Keratinocyte (primary cell): ENCODE data around the gene OR51M1. TPM values are rescaled to one million over a fixed set of nuclear protein-coding genes. Genes with fewer than 3 reads are reported as not detected.

Source experiments
- DNase-seq: peaks from one replicate; pipeline ENCODE4 v3.0.0-alpha.2; 2011; ENCODE audit warnings: low read depth, missing footprints, low spot score
- FAIRE-seq: peaks from 2 replicates; lab custom pipeline; 2011; peaks lifted over from hg19 to GRCh38; lab: Jason Lieb, UNC
- H2AFZ ChIP-seq: 2 replicates; pipeline ENCODE4 v1.6.0; 2012; ENCODE audit warnings: low read length, control low read depth, inconsistent platforms; ENCODE audit not compliant: control insufficient read depth
- H3K27ac ChIP-seq: 2 replicates; pipeline ENCODE4 v1.5.1; 2011; ENCODE audit warnings: low read length; ENCODE audit not compliant: control insufficient read depth, insufficient read depth
- H3K27me3 ChIP-seq: 3 replicates; pipeline ENCODE4 v1.6.0; 2011; ENCODE audit warnings: low read length; ENCODE audit not compliant: control insufficient read depth, insufficient read depth; ENCODE audit errors: extremely low read depth
- H3K36me3 ChIP-seq, 2 experiments: 2 replicates in 1 of 2; 3 replicates in 1 of 2; pipeline ENCODE4 v1.5.1; 2011; ENCODE audit warnings: low read length in 2 of 2, mild to moderate bottlenecking in 1 of 2; ENCODE audit not compliant: control insufficient read depth in 2 of 2, insufficient read depth in 2 of 2; ENCODE audit errors: extremely low read depth in 1 of 2
- H3K4me1 ChIP-seq: 3 replicates; pipeline ENCODE4 v1.5.1; 2011; ENCODE audit warnings: low read length; ENCODE audit not compliant: control insufficient read depth, insufficient read depth; ENCODE audit errors: extremely low read depth
- H3K4me2 ChIP-seq: 3 replicates; pipeline ENCODE4 v1.6.0; 2011; ENCODE audit warnings: low read depth, low read length; ENCODE audit not compliant: control insufficient read depth, insufficient read depth; ENCODE audit errors: extremely low read depth
- H3K4me3 ChIP-seq, 3 experiments: fragments of 200-600 bp in 1 of 3; sonication (generic) in 1 of 3; 2 replicates in 2 of 3; 3 replicates in 1 of 3; pipeline ENCODE4 v1.5.1; 2011 to 2016; ENCODE audit warnings: low read length in 3 of 3, mild to moderate bottlenecking in 3 of 3, control low read depth in 2 of 3, inconsistent platforms in 1 of 3, low read depth in 1 of 3, mixed read lengths in 1 of 3, mixed run types in 1 of 3, moderate library complexity in 1 of 3; ENCODE audit not compliant: control insufficient read depth in 2 of 3, insufficient read depth in 2 of 3; ENCODE audit errors: extremely low read depth in 1 of 3
- H3K79me2 ChIP-seq: 2 replicates; pipeline ENCODE4 v1.6.0; 2012; ENCODE audit warnings: low read length; ENCODE audit not compliant: control insufficient read depth, insufficient read depth
- H3K9ac ChIP-seq: 3 replicates; pipeline ENCODE4 v1.6.0; 2011; ENCODE audit warnings: low read length; ENCODE audit not compliant: control insufficient read depth, insufficient read depth; ENCODE audit errors: extremely low read depth
- H3K9me1 ChIP-seq: 3 replicates; pipeline ENCODE4 v1.6.0; 2011; ENCODE audit warnings: low read length; ENCODE audit not compliant: control insufficient read depth, insufficient read depth; ENCODE audit errors: extremely low read depth
- H3K9me3 ChIP-seq: 2 replicates; pipeline ENCODE4 v1.5.1; 2012; ENCODE audit warnings: low read depth, low read length; ENCODE audit not compliant: control insufficient read depth
- H4K20me1 ChIP-seq: 3 replicates; pipeline ENCODE4 v1.6.0; 2011; ENCODE audit warnings: low read length; ENCODE audit not compliant: control insufficient read depth, insufficient read depth; ENCODE audit errors: extremely low read depth
- EZH2 ChIP-seq: IDR thresholded peaks from one replicate; pipeline ENCODE4 v1.6.1; 2012; ENCODE audit warnings: inconsistent platforms, mild to moderate bottlenecking, low read length, moderate library complexity
- dilution Hi-C: fragments of 300-500 bp; cut with MboI; formaldehyde crosslinking; loops from one replicate; pipeline ENCODE4 v1.7.0; 2020; ENCODE audit warnings: low sequenced_read_pairs; ENCODE audit not compliant: extremely low pct_ligation_motif_present
- polyA plus RNA-seq, 5 experiments: library from polyadenylated mRNA; depleted of rRNA in 3 of 5; stranded (reverse) in 3 of 5; stranded (forward) in 1 of 5; unstranded in 1 of 5; fragments of >200 nt; gene quantifications; 1 replicate in 1 of 5; 2 replicates in 3 of 5; 3 replicates in 1 of 5; pipeline versions ENCODE4 v1.2.1 to v1.2.3, GENCODE V29; 2011 to 2012; ENCODE audit warnings: missing spikeins in 2 of 5, low read depth in 1 of 5, low replicate concordance in 1 of 5
- small RNA-seq, 3 experiments: library from RNA; depleted of rRNA; stranded (forward); fragments of <200 nt; gene quantifications; one replicate each; pipeline ENCODE3, GENCODE V24; 2012; ENCODE audit warnings: low read depth in 3 of 3, low replicate concordance in 1 of 3; ENCODE audit not compliant: insufficient read length in 3 of 3
- TF ChIP-seq, protein P1 (sequence below), 3 experiments: IDR thresholded peaks in 1 of 3; conservative IDR thresholded peaks in 1 of 3; optimal IDR thresholded peaks in 1 of 3; 2 replicates in 2 of 3; 3 replicates in 1 of 3; pipeline versions ENCODE3 to v1.5.1; 2011; ENCODE audit warnings: low read length in 3 of 3, mild to moderate bottlenecking in 3 of 3, moderate library complexity in 2 of 3, control low read depth in 1 of 3, inconsistent platforms in 1 of 3; ENCODE audit not compliant: insufficient read depth in 2 of 3; ENCODE audit errors: extremely low read depth in 1 of 3

The OR51M1 gene
- polyA plus RNA-seq, 1 donor (not counting 4 experiments of a cell fraction or from before 2014, with no cell fraction given) = not detected

DNA sequence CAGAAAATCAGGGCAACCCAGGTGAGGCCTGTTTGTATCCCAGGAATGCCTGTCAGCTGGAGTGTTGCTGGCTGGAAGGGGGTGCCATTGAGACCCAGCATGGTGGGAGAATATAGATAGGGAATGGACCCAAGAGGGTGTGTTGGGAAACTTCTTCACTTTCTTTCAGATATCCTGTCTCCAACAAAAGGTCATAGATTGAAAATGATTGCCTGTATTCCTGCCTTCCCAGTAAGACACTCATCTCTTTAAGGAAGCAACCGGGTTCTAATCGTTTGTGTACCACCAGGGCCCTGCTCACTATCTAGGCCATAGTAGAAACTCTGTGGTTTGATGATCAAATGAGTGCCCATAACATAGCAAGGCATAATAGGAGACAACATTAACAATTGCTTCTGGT lies 57.8 kb downstream of the OR51M1 start, which contains the start of gene OR51I1:
Gene OR51I1 (minus strand): TSS at position 101 of the 400 bp plus-strand sequence. CDS start 0 bp downstream, at position 101.
- Histone ChIP-seq H3K79me2 (no peaks in the 10 kb centered on the region), H3K4me1 (no peaks in the 10 kb centered on the region), H3K4me3 (no peak within 1 kb of the TSS), H4K20me1 (no peaks in the 10 kb centered on the region), H2AFZ (no peak within 1 kb of the TSS), H3K36me3 (no peaks in the 10 kb centered on the region), H3K9me1 (no peaks in the 10 kb centered on the region), H3K4me2 (no peak within 1 kb of the TSS), H3K27me3 (no peaks in the 10 kb centered on the region), H3K9me3 (no peaks in the 10 kb centered on the region), H3K27ac (no peak within 1 kb of the TSS), H3K9ac (no peak within 1 kb of the TSS)
- TF ChIP-seq, protein P1, sequence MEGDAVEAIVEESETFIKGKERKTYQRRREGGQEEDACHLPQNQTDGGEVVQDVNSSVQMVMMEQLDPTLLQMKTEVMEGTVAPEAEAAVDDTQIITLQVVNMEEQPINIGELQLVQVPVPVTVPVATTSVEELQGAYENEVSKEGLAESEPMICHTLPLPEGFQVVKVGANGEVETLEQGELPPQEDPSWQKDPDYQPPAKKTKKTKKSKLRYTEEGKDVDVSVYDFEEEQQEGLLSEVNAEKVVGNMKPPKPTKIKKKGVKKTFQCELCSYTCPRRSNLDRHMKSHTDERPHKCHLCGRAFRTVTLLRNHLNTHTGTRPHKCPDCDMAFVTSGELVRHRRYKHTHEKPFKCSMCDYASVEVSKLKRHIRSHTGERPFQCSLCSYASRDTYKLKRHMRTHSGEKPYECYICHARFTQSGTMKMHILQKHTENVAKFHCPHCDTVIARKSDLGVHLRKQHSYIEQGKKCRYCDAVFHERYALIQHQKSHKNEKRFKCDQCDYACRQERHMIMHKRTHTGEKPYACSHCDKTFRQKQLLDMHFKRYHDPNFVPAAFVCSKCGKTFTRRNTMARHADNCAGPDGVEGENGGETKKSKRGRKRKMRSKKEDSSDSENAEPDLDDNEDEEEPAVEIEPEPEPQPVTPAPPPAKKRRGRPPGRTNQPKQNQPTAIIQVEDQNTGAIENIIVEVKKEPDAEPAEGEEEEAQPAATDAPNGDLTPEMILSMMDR (optimal IDR thresholded peaks at IDR 0.05 in 1 of 3, IDR thresholded peaks at IDR 0.05 in 1 of 3, conservative IDR thresholded peaks at IDR 0.05 in 1 of 3; ENCODE audit: extremely low read depth in 1 of 3, insufficient read depth in 2 of 3, low read length in 3 of 3) = no peak
- no peak for TF ChIP-seq EZH2
- dilution Hi-C loops = no loop called here
- DNase-seq = no peak
- FAIRE-seq = no peak

Small RNA genes within 50 kb of the gene (small RNA-seq; reads per million reads assigned to genes)
- gene AC104389.3 = 0 reads per million in 3 experiments

Other genes starting within 250 kb of the OR51M1 start
- not detected in 3 replicates for gene OR52A5, start 245.5 kb upstream of the OR51M1 start, polyA plus RNA-seq
- gene OR52A1, start 229.1 kb upstream of the OR51M1 start, polyA plus RNA-seq = not detected in 3 replicates
- not detected in 3 replicates for gene OR51V1, start 183.1 kb upstream of the OR51M1 start, polyA plus RNA-seq
- gene HBB, start 156.7 kb upstream of the OR51M1 start, polyA plus RNA-seq = not detected in 3 replicates
- gene HBD, start 149.3 kb upstream of the OR51M1 start, polyA plus RNA-seq = not detected in 3 replicates
- 0.30 to 0.31 TPM in 2 of 3 replicates, not detected in the other for gene HBG1, start 134.0 kb upstream of the OR51M1 start, polyA plus RNA-seq
- gene HBG2, start 129.0 kb upstream of the OR51M1 start, polyA plus RNA-seq = 0.50 to 0.73 TPM (median 0.61 TPM) in 3 replicates
- gene HBE1, start 113.9 kb upstream of the OR51M1 start, polyA plus RNA-seq = 0.19 to 0.26 TPM in 2 of 3 replicates, not detected in the other
- not detected in 3 replicates for gene OR51B4, start 81.9 kb upstream of the OR51M1 start, polyA plus RNA-seq
- not detected in 3 replicates for gene OR51B2, start 59.5 kb upstream of the OR51M1 start, polyA plus RNA-seq
- gene OR51B5, start 40.3 kb upstream of the OR51M1 start, polyA plus RNA-seq = not detected in 3 replicates
- not detected in 3 replicates for gene OR51B6, start 32.3 kb upstream of the OR51M1 start, polyA plus RNA-seq
- not detected in 3 replicates for gene OR51Q1, start 38.3 kb downstream of the OR51M1 start, polyA plus RNA-seq
- gene OR51I1, start 57.7 kb downstream of the OR51M1 start, polyA plus RNA-seq = not detected in 3 replicates
- gene OR51I2, start 65.5 kb downstream of the OR51M1 start, polyA plus RNA-seq = not detected in 3 replicates
- not detected in 3 replicates for gene OR52D1, start 104.9 kb downstream of the OR51M1 start, polyA plus RNA-seq
- gene UBQLN3, start 126.1 kb downstream of the OR51M1 start, polyA plus RNA-seq = not detected in 3 replicates
- gene UBQLNL, start 132.9 kb downstream of the OR51M1 start, polyA plus RNA-seq = 0.08 to 0.48 TPM (median 0.12 TPM) in 3 replicates
- gene OR52H1, start 164.7 kb downstream of the OR51M1 start, polyA plus RNA-seq = 0.15 TPM in 1 of 3 replicates, not detected in the others
- gene OR52B6, start 197.1 kb downstream of the OR51M1 start, polyA plus RNA-seq = not detected in 3 replicates
- 3.9 to 5.2 TPM (median 4.5 TPM) in 3 replicates for gene TRIM6, start 212.8 kb downstream of the OR51M1 start, polyA plus RNA-seq
- 13.7 to 20.5 TPM (median 15.8 TPM) in 3 replicates for gene TRIM34, start 241.2 kb downstream of the OR51M1 start, polyA plus RNA-seq